Left renal cortex interstitium (tissue), 4 donors: Measurements from ENCODE around the gene B4GAT1. TPM values are rescaled to one million over a fixed set of nuclear protein-coding genes. Genes with fewer than 3 reads are reported as not detected.

Source experiments
- DNase-seq, 4 donors: peaks; one replicate each; pipeline ENCODE4 v3.0.0-alpha.2; 2013; ENCODE audit warnings: low read depth in 4 of 4, low spot score in 2 of 4, missing footprints in 1 of 4
- polyA plus RNA-seq, 4 donors: library from polyadenylated mRNA; unstranded; fragments of 120-200 nt; gene quantifications; one replicate each; pipeline ENCODE4 v1.2.1, GENCODE V29; 2013; ENCODE audit not compliant: insufficient read length in 4 of 4

The B4GAT1 gene
- polyA plus RNA-seq, 4 donors, result 50.3 to 64.6 (median 51.9) TPM

DNA sequence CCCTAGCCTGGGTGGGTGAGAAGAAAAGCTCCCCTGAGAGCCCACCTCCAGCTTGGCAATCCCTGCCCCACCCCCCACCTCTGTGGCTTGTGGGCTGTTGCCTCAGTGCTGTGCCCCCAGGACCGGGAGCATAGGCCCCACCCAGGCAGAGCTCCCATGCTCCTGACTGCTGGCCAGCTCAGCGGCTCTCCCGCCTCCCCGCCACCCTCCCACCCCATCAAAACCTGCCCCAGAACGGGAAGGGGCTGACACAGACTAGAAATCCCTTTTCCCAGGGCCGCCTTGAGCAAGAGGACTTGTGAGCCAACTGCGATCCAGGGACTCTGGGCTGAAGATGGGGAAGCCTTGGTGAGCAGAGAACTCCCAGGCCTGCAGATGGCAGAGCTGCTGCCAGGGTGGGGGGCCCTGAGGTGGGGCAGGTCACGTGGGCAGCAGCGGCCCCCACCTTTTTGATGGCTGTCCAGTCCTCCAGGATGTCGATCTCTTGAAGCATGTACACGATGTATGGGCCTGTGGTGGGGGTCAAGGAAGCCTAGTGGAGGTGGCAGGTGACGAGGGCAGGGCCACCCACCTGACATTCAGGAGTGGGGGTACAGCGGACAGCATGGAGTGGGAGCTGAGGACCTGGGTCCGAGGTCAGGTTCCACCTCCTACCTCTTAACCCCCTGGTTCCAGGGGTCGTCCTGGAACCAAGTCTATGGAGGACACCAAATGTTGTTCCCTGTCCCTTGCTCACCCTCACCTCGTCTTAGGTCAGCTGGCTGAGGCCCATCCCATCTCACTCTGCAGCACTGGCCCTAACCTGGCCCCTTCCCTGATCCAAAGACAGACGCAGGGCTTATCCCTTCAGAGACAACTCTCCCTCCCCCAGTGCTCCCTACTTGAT lies 8.9 kb downstream of the B4GAT1 start:
- DNase-seq, result no peak

DNA sequence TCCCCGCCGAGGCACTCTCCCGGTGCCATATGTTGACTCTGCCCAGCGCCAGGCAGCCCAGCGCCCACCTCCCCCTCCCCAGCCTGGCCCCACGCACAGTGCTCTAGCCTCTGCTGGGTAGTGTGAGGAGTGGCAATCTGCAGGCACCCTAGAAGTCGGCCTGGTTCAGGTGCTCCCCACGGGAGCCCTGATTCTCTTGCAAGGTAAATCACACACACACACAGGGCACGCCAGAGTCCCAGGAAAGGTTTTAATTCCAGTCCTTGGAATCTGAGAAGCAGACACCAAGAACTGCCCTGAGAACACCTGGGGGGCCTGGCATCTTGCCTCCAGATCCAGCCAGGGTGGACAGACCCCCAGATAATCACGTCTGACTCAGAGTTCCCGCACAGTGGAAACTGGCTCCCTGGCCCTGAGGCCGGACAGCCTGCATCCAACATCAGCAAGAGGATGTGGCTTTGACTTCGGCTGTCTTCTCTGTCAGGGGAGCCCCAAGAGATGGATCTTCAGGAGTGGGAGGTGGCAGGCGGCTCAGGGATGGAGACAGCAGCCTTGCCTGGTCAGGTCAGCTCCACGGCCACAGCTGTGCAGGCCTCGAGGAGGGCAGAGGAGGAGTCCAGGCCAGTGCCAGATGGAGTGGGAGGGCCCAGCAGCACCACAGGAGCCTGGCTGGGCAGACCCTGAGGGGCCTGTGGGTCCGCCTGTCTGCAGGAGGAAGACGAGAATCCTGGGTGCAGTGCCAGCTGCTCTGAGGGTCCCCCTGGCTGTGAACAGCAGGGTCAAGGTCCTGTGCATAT lies 10.1 kb downstream of the B4GAT1 start:
- DNase-seq, result no peak

DNA sequence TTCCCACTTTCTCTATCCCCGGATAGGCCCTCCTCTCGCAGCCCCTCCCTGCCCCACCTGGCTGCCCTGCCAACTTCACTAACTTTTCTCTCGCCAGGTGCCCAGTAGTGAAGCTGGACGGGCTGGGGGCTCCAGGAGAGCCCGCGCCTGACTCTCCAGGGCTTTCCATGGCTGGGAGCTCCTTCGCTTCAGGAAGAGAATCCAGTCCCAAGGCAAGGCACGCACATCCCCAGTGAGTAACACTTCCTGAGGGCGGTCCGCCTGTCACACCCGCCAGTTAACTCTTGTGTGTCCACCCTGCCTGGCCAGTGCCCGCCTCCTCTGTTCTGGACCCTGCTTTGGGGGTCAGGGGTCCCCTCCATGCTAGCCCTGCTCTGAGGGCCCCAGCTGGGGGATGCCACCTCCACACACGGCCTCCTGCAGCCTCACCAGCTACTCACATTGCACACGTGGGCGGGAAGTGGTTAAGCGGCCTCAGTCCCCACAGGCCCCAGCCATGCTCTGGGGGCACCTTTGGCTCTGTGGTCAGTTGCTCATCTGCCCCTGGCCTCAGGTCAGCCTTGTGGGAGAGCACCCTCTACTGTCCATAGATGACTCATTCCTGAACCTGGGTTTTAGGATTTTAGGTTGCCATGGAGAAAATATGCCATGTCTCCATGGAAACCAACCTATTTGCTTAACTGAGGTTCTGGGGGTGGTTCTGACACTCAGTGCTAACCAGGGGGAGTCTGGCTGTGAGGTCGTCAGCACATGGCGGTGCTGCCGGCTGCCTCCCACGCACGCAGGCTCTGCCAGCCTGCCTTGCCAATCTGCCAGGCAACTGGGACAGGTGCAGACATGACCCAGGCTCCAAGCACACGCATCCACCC lies 11.0 kb downstream of the B4GAT1 start, which contains the start of gene RIN1:
Gene RIN1 (minus strand): TSS at position 201 of the 869 bp plus-strand sequence. CDS start 32 bp downstream, at position 169.
- no peak for DNase-seq

DNA sequence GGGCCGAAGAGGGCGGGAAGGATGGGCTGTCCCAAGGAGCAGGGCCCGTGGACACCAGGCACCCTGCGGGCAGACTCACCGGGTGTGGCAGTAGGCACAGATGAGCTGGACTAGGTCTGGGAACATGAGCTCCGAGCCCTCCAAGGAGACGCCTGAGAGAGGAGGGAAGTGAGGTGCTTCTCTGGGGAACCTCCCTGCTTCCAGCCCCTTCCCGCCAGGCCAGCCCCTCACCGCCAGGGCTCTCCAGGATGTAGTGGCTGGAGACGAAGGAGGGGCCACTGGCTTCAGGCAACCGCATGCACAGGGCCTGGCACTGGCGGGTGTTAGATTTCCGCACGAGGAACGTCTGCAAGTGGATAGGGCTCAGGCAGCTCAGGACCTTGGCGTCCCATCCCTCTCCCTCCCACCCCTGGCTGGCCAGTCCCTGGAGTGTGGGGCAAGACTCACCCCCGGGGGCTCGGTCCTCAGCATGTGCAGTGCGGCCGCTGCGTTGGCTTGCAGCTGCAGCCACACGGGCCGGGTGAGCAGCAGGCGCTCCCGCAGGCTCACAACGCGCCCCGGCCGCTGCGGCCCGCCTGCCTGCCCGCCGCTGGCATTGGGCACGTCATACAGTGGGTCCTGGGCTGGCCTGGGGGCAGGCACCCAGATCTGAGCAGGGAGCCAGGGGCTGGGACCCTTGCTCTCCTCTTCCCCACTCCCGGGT lies 11.7 kb downstream of the B4GAT1 start:
- DNase-seq, result no peak

DNA sequence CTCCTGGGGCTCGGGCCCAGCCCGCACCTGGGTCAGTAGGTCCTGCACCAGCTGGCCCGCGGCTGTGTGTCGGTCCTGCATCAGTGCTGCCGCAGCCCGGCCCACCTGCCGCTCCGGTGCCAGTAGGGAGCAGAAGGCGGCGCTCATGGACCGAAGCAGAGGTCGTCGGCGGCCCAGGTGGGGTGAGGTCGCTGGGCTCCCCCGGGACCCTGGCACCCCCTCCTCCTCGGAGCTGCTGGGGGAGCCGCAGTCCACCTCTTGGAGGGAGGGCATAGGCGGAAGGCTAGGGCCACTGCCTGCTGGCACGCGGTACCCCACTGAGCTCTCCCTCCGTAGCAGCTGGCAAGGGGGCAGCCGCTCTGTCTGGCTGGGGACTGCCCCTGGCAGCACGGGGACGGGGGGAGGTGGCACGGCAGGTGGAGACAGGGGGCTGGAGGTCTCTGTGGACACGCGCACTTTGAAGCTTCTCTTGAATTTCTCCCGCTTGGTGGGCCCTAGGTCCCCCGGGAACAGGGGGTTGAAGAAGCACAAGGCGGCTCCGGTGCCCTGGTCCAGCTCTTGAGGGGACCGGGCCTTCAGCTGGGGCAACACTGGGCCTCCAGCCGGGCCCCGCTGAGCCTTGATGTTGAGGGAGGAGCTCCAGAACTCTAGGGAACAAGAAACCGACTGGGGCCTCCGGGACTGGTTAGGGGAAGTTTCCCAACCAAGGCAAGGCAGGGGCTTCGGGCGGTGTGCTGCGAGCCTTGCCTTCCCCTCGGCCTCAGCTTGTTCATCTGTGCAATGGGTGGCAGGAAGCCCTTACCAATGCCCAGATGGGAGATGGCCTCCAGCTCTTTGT lies 12.6 kb downstream of the B4GAT1 start:
- no peak for DNase-seq

DNA sequence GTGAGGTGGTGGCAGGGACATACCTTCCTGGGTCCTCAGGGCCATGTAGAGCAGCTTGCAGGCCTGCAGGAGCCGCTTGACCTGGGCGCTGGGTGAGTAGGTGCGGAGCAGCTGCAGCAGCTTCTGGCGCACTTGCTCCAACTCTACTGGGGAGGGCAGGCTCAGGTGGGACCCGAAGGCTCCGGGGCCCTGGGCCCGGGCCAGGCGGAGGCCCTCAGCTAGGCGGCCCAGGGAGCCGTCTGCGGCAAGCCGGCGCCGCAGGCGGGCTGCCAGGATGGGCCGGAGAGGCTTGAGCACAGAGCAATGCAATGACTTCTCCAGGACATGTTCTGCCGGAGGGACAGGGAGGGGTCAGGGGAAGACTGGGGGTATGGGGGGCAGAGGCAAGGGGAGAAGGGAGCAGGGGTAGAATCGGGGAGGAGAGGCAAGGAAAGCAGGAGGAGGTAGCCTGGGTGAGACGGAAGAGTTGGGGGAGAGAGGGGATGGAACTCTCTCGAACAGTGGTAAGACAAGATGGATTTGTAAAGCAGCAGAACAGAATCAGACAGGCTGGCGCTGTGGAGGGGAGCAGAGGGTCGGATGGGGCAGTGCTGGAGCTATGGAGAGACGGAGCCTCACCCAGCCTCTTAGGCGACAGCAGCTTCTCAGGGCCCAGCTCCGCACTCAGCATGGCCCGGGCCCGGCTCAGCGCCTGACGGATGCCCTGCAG lies 13.4 kb downstream of the B4GAT1 start:
- DNase-seq, result no peak

DNA sequence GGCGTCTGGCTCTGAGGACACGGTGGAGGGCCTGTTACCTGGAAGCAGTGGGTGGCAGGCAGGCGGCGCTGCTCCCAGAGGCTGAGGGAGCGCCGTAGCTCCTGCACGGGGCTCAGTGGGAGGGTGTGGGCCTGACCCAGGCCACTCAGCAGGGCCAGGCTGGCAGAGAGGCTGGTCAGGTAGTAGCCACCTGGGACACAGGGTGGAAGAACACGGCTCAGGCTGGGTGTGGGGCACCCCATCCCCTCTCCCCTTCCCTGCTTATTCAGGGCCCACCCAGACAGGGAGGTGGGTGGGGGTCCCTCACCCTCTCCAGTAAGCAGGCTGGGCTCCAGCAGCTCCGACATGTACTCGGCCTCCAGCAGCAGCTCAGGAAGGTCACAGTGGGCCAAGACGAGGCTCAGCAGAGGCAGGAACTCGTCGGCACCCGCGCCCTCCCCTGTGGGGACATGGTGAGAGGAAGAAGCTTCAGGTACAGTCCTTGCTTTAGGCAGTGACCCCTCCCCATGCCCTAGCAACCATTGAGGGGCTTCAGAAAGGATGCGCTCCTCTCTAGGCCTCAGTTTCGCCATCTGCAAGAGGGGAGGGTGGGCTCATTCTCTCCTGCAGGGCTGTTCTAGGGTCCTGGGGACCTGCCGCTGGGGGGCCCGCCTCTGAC lies 14.1 kb downstream of the B4GAT1 start:
- no peak for DNase-seq

DNA sequence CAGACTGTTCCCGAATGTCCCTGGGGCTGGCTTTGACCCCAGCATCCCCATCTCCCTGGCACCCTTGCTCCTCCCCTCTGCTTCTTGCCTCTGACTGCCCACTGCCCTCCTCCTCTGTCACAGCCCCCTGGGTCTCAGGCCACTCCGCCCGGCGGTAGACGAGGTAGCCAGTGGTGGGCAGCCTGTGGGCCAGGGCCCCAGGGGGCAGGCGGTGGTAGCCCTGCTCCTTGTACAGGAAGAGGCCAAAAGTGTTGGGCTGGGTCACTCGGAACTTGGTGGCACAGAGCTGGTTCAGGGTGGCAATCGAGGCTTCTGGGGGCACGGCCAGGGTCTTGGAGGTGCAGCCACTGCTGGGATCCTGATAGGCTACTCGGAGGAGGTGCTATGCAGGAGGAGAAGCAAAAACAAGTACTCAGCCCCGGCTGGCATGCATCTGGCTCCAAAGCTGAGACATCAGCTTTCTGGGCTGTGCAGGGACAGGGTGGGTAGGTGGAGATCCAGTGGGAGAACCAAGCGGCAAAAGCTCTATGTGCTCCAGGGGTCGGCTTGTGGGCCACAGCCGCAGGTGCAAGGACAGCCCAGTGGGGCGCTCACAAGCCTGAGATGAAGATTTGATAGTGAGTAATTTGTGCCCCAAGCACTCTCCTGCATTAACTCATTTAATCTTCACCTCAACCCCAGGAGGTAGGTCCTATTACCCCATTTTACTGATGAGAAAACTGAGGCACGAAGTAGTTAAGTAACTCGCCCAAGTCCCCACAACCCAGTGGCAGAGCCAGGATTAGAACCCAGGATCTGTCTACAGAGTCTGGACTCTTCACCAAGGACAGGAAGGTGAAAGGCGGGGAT lies 14.8 kb downstream of the B4GAT1 start:
- no peak for DNase-seq

DNA sequence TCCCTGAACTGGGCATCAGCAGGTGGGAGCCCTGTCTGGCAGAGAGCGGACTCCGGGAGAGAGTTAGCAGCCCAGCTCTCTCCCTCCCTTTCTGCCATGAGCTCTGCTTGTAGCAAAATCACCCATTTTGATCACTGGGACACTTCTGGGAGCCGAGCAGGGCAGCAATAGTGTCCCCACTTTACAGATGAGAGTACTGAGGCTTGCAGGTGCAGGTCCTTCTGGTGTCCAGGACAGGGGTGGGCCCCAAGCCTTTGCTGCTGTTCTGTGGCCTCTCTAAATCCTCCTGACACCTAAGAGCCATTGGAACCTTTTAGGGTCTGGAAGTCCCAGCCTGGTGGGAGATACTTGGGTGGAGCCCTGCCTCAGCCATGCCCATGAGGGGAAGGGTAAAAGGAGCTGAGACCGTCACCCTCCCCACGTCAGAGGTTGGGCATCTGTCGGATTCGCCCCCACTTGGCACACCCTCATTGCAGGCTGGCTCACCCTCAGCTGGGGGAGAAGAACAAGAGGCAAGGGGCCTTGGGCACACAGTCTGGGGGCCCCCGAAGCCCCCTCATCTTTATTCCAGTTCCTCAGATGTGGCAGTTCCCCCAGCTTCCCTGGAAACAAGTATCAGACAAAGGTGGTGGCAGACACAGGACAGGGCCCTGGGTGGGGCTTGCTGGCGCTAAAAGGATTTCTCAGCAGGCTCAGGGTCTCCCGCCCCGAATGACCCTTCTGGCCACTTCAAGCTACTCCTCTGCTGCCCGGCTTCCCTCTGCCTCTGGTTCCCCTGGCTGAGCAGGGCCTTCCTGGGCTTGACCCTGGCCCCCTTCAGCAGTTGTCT lies 15.7 kb downstream of the B4GAT1 start:
- no peak for DNase-seq

DNA sequence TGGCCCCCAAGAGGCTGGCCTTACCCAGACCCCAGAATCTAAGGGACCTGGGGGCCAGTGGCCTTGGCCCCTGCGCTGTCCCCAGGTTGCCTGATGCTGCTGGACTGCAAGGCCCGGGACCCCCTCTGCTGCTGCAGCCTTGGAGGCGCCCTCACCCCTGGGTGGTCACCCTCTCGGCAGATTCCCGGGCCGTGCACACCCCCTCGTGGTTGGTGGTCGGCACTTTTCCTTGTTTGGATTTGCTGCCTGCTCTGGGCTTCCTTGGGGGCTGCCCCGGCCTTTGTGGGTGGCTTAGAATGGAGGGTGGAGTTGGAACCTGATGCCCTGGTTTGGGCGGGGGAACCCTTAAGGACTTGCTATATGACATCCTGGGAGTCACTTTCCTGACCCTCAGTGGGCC lies 16.5 kb downstream of the B4GAT1 start:
- DNase-seq, result no peak

DNA sequence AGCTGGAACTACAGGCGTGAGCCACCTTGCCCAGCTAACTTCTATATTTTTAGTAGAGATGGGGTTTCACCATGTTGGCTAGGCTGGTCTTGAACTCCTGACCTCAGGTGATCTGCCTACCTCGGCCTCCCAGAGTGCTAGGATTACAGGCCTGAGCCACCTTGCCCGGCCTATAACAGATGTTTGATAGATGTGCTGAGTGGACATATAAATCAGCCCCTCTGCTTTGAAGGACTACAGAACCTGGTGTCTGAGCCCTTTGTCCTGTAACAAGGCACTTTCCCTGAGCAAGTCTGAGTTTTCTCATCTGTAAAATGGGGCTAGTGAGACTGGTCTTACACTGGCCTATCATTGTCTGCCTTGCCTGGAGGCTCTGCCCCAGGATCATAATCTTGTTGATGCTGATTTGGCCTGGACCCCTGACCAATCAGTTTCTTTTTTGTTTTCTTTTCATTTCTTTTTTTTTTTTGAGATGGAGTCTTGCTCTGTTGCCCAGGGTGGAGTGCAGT lies 18.2 kb downstream of the B4GAT1 start:
- DNase-seq, result no peak

DNA sequence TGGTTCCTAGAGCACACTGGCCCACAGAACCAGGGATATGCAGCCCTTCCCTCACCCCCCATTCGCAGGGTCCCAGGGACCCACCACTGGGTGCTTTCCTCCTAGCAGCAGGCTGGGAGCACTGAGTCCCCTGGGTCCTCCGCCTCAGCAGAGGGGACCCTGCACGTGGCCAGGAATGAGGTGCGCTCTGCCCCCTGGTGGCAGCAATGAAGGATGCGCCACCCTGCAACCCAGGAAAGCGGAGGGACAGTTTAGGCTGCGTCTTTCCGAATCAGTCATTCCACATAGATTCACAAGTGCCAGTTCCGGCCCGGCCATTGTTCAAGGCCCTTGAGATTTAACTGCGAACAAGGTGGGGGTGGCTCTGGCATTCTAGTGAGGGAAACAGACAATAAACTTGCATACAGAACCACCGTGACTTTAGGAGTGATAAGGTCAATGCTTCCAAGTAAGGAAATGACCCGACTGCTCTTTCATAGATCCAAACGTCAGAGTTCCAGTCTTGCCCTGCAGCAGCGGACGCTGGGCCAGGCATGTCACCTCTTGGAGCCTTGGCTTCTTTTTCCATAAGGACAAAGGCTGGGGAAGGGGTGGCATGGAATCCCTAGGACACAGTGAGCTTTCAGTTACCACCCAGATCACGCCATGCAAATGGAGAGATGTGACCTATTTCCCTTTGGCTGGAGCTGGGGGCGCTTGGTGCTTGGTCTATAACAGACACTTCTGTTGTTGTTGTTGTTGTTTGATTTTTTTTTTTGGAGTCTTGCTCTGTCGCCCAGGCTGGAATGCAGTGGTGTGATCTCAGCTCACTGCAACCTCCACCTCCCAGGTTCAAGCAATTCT lies 18.9 kb downstream of the B4GAT1 start:
- DNase-seq, result peak in 1 of 4 donors; percentile 66

DNA sequence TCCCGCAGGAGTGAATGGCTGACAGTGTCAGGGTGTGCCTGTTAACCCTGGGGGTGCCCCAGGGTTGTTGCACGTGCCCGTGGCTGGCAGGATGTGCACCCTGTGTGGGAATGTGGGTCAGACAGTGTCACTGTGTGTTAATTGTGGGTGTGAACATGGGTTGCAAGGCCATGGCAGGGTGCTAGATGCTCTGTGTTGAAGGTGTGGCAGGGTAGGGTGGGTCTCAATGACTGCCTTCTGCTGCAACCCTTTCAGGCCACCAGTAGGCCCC lies 19.5 kb downstream of the B4GAT1 start:
- DNase-seq, result no peak

DNA sequence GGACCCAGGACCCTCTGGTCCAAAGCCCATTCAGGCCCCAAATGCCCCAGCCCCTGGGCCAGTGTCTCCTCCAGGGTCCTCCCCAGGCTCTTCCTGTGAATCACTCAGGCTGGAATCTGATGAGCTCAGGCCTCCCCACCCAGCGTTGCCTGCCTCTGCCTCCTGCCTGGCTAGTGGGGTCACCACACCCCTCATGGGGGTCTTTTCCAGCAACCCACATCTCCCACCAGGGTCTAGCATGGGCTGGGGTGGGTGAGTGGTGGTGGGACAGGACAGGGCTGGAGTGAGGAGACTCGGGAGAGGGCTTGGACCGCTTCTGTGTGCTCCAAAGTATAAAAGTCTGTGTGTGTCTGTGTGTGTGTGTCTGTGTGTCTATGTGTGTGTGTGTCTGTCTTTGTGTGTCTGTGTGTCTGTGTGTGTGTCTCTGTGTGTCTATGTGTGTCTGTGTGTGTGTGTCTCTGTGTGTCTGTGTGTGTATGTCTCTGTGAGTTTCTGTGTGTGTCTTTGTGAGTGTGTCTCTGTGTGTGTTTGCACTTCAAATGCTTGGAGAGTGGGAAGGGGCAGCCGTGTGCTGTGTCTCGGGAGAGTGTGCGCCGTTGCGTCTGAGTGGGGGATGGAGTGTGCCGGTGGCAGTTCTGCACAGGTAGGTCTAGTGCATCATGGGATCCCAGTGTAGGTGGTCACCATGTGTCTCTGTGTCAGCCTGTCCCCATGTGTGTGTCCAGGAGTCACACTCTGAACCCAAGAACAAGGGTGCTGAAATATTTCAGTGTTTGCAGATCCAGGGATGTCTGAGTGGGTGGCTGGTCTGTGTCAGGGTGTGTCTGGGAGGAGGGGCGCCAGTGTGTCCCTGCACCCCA lies 20.0 kb downstream of the B4GAT1 start:
- DNase-seq, result no peak
